ENCODE data around the gene P3H4.
"Not testable (repeated sequence)": the region's sequence is repeated elsewhere in the genome, so short reads cannot be mapped to it uniquely, and the experiment has no call there.

DNA sequence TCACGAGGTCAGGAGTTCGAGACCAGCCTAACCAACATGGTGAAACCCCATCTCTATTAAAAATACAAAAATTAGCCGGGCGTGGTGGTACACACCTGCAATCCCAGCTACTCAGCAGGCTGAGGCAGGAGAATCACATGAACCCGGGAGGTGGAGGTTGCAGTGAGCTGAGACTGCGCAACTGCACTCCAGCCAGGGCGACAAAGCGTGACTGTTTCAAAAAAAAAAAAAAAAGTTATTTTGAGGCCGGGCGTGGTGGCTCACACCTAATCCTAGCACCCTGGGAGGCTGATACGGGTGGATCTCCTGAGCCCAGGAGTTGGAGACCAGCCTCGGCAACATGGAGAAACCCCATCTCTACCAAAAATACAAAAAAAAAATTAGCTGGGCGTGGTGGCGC is 39.6 kb upstream of the P3H4 start:
- TF ChIP-seq, protein P1, sequence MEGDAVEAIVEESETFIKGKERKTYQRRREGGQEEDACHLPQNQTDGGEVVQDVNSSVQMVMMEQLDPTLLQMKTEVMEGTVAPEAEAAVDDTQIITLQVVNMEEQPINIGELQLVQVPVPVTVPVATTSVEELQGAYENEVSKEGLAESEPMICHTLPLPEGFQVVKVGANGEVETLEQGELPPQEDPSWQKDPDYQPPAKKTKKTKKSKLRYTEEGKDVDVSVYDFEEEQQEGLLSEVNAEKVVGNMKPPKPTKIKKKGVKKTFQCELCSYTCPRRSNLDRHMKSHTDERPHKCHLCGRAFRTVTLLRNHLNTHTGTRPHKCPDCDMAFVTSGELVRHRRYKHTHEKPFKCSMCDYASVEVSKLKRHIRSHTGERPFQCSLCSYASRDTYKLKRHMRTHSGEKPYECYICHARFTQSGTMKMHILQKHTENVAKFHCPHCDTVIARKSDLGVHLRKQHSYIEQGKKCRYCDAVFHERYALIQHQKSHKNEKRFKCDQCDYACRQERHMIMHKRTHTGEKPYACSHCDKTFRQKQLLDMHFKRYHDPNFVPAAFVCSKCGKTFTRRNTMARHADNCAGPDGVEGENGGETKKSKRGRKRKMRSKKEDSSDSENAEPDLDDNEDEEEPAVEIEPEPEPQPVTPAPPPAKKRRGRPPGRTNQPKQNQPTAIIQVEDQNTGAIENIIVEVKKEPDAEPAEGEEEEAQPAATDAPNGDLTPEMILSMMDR (IDR thresholded peaks at IDR 0.05) = not testable (repeated sequence)
- not testable (repeated sequence) for TF ChIP-seq EP300, POLR2A (IDR thresholded peaks at IDR 0.05)

All from suprapubic skin (tissue), 3 donors.